ENCODE measurements around the gene ATAD3A.
"Not testable (repeated sequence)": the region's sequence is repeated elsewhere in the genome, so short reads cannot be mapped to it uniquely, and the experiment has no call there.

Gene ATAD3A

GRCh38 chr1:1482856-1483255 is 29.1 kb upstream of the ATAD3A start:
- no peaks in the 10 kb centered on the region for H3K9me3 ChIP-seq (ENCODE audit: control insufficient read depth, insufficient read depth, low read length)
- H3K4me1 ChIP-seq (ENCODE audit: insufficient read depth, low read length): no peaks in the 10 kb centered on the region
- no peak overlapping the region for H3K9ac ChIP-seq (ENCODE audit: low read depth, low read length)
- H3K36me3 ChIP-seq (ENCODE audit: insufficient read depth, low read length): peaks cover 13% of the 10 kb centered on the region

DNA sequence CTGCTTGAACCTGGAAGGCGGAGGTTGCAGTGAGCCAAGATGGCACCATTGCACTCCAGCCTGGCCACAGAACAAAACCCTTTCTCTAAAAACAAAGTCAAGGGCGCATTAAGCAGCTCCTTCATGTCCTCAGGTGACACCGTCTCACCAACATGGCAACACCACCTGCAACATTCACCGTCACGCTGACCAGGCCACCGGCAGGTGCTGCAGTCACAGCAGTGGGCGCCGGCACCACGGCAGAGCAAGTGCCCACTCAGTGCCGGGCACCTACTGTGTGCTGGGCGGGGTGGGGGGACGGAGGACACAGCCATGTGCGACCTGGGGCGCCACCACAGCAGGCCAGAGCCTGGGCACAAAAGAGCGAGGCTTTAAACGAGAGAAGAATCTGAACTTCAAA is 28.2 kb upstream of the ATAD3A start:
- Histone ChIP-seq H3K9me3 (ENCODE audit: control insufficient read depth, insufficient read depth, low read length) (no peaks in the 10 kb centered on the region), H3K9ac (ENCODE audit: low read depth, low read length) (no peak overlapping the region), H3K4me1 (ENCODE audit: insufficient read depth, low read length) (no peaks in the 10 kb centered on the region), H3K36me3 (ENCODE audit: insufficient read depth, low read length) (peaks cover 18% of the 10 kb centered on the region)

DNA sequence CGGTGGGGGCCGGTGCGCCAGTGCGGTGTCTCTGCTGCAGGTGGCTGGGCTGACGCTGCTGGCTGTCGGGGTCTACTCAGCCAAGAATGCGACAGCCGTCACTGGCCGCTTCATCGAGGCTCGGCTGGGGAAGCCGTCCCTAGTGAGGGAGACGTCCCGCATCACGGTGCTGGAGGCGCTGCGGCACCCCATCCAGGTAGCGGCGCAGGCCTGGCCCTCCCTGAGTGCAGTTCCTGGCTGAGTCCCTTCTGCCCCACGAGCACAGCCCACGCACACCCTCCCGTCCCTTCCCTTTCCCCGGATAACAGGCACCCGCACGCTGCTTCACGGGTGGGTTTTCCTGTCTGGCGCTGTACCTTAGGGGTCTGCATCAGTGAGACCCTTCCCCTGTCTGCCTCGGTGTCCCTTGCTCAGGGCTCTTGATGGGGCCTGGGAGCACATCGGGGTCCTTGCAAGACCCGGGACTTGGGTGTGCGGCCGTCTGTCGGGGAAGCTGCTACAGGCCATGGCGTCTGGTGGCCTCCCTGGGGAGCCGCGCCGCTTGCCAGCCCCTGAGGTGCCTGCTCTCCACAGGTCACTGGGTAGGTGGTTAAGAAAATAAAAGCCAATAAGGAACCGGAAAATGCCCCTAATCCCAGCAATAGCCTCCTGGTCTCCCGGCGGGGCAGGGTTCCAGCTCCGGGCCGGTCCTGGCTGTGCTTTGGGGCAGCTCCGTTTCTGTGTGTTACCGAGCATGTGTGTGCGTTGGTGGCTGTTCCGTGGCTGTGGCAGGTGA is 26.8 kb upstream of the ATAD3A start:
- H3K9ac ChIP-seq (ENCODE audit: low read depth, low read length); H3K9me3 ChIP-seq (ENCODE audit: control insufficient read depth, insufficient read depth, low read length); H3K4me1 ChIP-seq (ENCODE audit: insufficient read depth, low read length): not testable (repeated sequence)
- peaks cover 15% of the 10 kb centered on the region for H3K36me3 ChIP-seq (ENCODE audit: insufficient read depth, low read length)

GRCh38 chr1:1485755-1486317 is 26.1 kb upstream of the ATAD3A start:
- peaks cover 20% of the 10 kb centered on the region for H3K36me3 ChIP-seq (ENCODE audit: insufficient read depth, low read length)
- H3K9ac ChIP-seq (ENCODE audit: low read depth, low read length); H3K4me1 ChIP-seq (ENCODE audit: insufficient read depth, low read length); H3K9me3 ChIP-seq (ENCODE audit: control insufficient read depth, insufficient read depth, low read length): not testable (repeated sequence)

GRCh38 chr1:1487701-1488100 is 24.3 kb upstream of the ATAD3A start:
- H3K9ac ChIP-seq (ENCODE audit: low read depth, low read length): no peak overlapping the region
- H3K9me3 ChIP-seq (ENCODE audit: control insufficient read depth, insufficient read depth, low read length): peaks cover 5% of the 10 kb centered on the region; the same call in 1 of the 2 replicates
- H3K4me1 ChIP-seq (ENCODE audit: insufficient read depth, low read length): no peaks in the 10 kb centered on the region
- peaks cover 29% of the 10 kb centered on the region for H3K36me3 ChIP-seq (ENCODE audit: insufficient read depth, low read length)

DNA sequence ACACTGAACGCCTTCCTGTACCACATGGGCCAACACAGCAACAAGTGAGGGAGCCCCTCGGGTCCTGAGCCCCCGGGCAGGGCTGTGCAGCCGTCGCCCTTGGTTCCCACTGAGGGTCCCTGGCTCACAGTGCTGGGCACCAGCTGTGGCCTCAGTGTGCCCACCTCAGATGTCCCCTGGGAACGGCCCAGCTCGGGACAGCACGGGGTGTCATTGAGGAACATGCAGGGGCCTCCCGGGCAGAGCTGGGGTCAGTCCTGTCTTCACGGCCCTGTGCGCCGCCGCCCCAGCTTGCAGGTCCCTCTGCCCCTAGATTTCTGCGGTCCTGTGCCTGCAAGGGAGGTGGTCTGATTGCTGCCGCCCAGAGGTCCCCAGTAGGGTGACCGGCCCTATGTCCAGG is 22.7 kb upstream of the ATAD3A start:
- H3K9ac ChIP-seq (ENCODE audit: low read depth, low read length): no peak overlapping the region
- peaks cover 21% of the 10 kb centered on the region for H3K36me3 ChIP-seq (ENCODE audit: insufficient read depth, low read length)
- no peaks in the 10 kb centered on the region for H3K4me1 ChIP-seq (ENCODE audit: insufficient read depth, low read length)
- peaks cover 5% of the 10 kb centered on the region; the same call in 1 of the 2 replicates for H3K9me3 ChIP-seq (ENCODE audit: control insufficient read depth, insufficient read depth, low read length)

- H3K36me3 ChIP-seq (ENCODE audit: insufficient read depth, low read length): peaks cover 21% of the 10 kb centered on the region
- peaks cover 5% of the 10 kb centered on the region; the same call in 1 of the 2 replicates for H3K9me3 ChIP-seq (ENCODE audit: control insufficient read depth, insufficient read depth, low read length)
- H3K4me1 ChIP-seq (ENCODE audit: insufficient read depth, low read length): no peaks in the 10 kb centered on the region
- no peak overlapping the region for H3K9ac ChIP-seq (ENCODE audit: low read depth, low read length)
Measured at GRCh38 chr1:1489861-1490260, 22.1 kb upstream of the ATAD3A start.

GRCh38 chr1:1490633-1491230 is 21.2 kb upstream of the ATAD3A start:
- H3K9me3 ChIP-seq (ENCODE audit: control insufficient read depth, insufficient read depth, low read length): peaks cover 5% of the 10 kb centered on the region; the same call in 1 of the 2 replicates
- H3K36me3 ChIP-seq (ENCODE audit: insufficient read depth, low read length): peaks cover 21% of the 10 kb centered on the region
- H3K9ac ChIP-seq (ENCODE audit: low read depth, low read length): no peak overlapping the region
- no peaks in the 10 kb centered on the region for H3K4me1 ChIP-seq (ENCODE audit: insufficient read depth, low read length)

- Histone ChIP-seq H3K36me3 (ENCODE audit: insufficient read depth, low read length) (peaks cover 21% of the 10 kb centered on the region), H3K9me3 (ENCODE audit: control insufficient read depth, insufficient read depth, low read length) (peaks cover 5% of the 10 kb centered on the region; the same call in 1 of the 2 replicates), H3K9ac (ENCODE audit: low read depth, low read length) (no peak overlapping the region), H3K4me1 (ENCODE audit: insufficient read depth, low read length) (no peaks in the 10 kb centered on the region)
Measured at GRCh38 chr1:1491601-1492000, 20.4 kb upstream of the ATAD3A start.

DNA sequence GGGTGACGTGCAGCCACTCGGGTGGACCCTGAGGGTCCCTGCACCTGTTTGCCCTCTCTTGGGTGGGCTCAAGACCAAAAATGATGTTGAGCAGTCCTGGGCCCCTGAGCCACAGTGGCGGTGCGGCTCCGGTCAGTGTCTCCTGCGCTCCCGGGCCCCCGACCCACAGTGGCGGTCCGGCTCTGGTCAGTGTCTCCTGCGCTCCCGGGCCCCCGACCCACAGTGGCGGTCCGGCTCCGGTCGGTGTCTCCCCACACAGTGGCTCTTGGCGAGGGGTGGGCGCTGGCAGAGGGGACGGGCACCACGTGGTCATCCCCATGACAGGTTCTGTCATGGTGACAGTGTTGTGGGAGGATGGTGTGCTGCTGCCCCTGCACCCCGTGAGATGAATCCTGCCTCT is 17.7 kb upstream of the ATAD3A start:
- not testable (repeated sequence) for H3K4me1 ChIP-seq (ENCODE audit: insufficient read depth, low read length); H3K9ac ChIP-seq (ENCODE audit: low read depth, low read length); H3K9me3 ChIP-seq (ENCODE audit: control insufficient read depth, insufficient read depth, low read length)
- peaks cover 15% of the 10 kb centered on the region for H3K36me3 ChIP-seq (ENCODE audit: insufficient read depth, low read length)

DNA sequence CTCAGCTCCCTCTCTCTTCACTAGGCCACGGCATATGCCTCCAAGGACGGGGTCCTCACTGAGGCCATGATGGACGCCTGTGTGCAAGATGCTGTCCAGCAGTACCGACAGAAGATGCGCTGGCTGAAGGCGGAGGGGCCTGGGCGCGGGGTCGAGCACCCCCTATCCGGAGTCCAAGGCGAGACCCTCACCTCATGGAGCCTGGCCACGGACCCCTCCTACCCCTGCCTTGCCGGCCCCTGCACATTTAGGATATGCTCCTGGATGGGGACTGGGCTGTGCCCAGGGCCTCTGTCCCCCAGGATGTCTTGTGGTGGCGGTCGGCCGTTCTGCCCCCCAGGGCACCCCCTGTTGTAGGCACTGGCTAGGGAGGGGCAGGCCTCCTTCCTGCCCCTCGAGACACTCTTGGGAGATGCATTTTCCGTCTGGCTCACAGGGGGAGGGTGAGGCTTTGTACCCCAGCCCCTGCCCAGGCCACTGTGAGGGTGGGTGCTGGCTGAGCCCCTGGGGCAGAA is 16.4 kb upstream of the ATAD3A start:
- H3K36me3 ChIP-seq (ENCODE audit: insufficient read depth, low read length): peaks cover 11% of the 10 kb centered on the region; the same call in 1 of the 2 replicates
- H3K4me1 ChIP-seq (ENCODE audit: insufficient read depth, low read length): not testable (repeated sequence)

GRCh38 chr1:1504777-1505365 is 7.1 kb upstream of the ATAD3A start:
- not testable (repeated sequence) for H3K4me1 ChIP-seq (ENCODE audit: insufficient read depth, low read length); H3K36me3 ChIP-seq (ENCODE audit: insufficient read depth, low read length); H3K9me3 ChIP-seq (ENCODE audit: control insufficient read depth, insufficient read depth, low read length)
- peak overlapping the region; percentile 18; the same call in 1 of the 2 replicates for H3K9ac ChIP-seq (ENCODE audit: low read depth, low read length)

More for the DNA sequence above, 16.4 kb upstream of the ATAD3A start:
- H3K9me3 ChIP-seq (ENCODE audit: control insufficient read depth, insufficient read depth, low read length); H3K9ac ChIP-seq (ENCODE audit: low read depth, low read length): not testable (repeated sequence)

DNA sequence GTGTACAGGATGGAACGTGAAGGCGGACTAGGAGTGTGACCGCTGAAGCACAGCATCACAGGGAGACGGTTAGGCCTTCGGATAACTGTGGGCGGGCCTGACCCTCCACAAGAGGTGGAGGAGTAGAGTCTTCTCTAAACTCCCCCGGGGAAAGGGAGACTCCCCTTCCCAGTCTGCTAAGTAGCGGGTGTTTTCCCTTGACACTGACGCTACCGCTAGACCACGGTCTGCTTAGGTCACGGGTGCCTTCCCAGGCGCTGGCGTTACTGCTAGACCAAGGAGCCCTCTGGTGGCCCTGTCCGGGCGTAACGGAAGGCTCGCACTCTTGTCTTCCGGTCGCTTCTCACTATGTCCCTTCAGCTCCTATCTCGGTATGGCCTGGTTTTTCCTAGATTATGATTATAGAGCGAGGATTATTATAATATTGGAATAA is 6.6 kb upstream of the ATAD3A start:
- H3K9ac ChIP-seq (ENCODE audit: low read depth, low read length): peak overlapping the region; percentile 18; the same call in 1 of the 2 replicates
- H3K4me1 ChIP-seq (ENCODE audit: insufficient read depth, low read length); H3K36me3 ChIP-seq (ENCODE audit: insufficient read depth, low read length); H3K9me3 ChIP-seq (ENCODE audit: control insufficient read depth, insufficient read depth, low read length): not testable (repeated sequence)

- not testable (repeated sequence) for H3K9ac ChIP-seq (ENCODE audit: low read depth, low read length); H3K9me3 ChIP-seq (ENCODE audit: control insufficient read depth, insufficient read depth, low read length); H3K4me1 ChIP-seq (ENCODE audit: insufficient read depth, low read length); H3K36me3 ChIP-seq (ENCODE audit: insufficient read depth, low read length)
Measured at GRCh38 chr1:1505801-1506200, 6.2 kb upstream of the ATAD3A start.

All from ES-I3 (cell line).